Prostate gland (tissue), 2 donors: ENCODE results near the gene CNP.

Source experiments
- POLR2A ChIP-seq: fragments of 450-650 bp; IDR thresholded peaks from one replicate; pipeline ENCODE4 v1.6.1; 2016; ENCODE audit warnings: antibody characterized with exemption, mild to moderate bottlenecking
- TF ChIP-seq, protein P1 (sequence below), 4 experiments: fragments of 200-600 bp in 2 of 4; fragments of 450-650 bp in 2 of 4; sonication (generic) in 2 of 4; IDR thresholded peaks; 1 replicate in 3 of 4; 2 replicates in 1 of 4; pipeline ENCODE4 v1.5.1; 2016 to 2019; ENCODE audit warnings: antibody characterized with exemption in 4 of 4, mild to moderate bottlenecking in 2 of 4, moderate library complexity in 2 of 4

GRCh38 chr17:41967921-41968578 lies 1.5 kb downstream of the CNP start:
- TF ChIP-seq, protein P1, sequence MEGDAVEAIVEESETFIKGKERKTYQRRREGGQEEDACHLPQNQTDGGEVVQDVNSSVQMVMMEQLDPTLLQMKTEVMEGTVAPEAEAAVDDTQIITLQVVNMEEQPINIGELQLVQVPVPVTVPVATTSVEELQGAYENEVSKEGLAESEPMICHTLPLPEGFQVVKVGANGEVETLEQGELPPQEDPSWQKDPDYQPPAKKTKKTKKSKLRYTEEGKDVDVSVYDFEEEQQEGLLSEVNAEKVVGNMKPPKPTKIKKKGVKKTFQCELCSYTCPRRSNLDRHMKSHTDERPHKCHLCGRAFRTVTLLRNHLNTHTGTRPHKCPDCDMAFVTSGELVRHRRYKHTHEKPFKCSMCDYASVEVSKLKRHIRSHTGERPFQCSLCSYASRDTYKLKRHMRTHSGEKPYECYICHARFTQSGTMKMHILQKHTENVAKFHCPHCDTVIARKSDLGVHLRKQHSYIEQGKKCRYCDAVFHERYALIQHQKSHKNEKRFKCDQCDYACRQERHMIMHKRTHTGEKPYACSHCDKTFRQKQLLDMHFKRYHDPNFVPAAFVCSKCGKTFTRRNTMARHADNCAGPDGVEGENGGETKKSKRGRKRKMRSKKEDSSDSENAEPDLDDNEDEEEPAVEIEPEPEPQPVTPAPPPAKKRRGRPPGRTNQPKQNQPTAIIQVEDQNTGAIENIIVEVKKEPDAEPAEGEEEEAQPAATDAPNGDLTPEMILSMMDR (IDR thresholded peaks at IDR 0.05): no peak
- TF ChIP-seq POLR2A: no peak
